MCF 10A (cell line): ENCODE results near the gene OVOL3. TPM values are rescaled to one million over a fixed set of nuclear protein-coding genes. Genes with fewer than 3 reads are reported as not detected.

Experiments used
- BruUV-seq: library from RNA; stranded (reverse); fragments of 400-500 nt; replicated peaks from 2 replicates; lab custom pipeline; 2021; lab: Mats Ljungman, UMichigan
- CTCF ChIA-PET: fragments of 300-600 bp; sonication (Branson Sonifier 250); formaldehyde crosslinking; extraction: SDS; loops from one replicate; lab custom pipeline; 2021; ENCODE audit warnings: antibody characterized with exemption, inconsistent platforms; lab: Yijun Ruan, JAX
- POLR2A ChIA-PET: fragments of 300-600, 350-650 bp; sonication (Branson Sonifier 250); formaldehyde crosslinking; extraction: SDS; loops from one replicate; lab custom pipeline; 2020; ENCODE audit warnings: antibody characterized with exemption, inconsistent platforms; lab: Yijun Ruan, JAX
- DNase-seq: peaks from one replicate; pipeline ENCODE4 v3.0.0-alpha.2; 2018; ENCODE audit not compliant: unreplicated experiment
- H3K27ac Mint-ChIP-seq: one replicate; pipeline ENCODE4 v1.8.0; 2022; ENCODE audit warnings: mild to moderate bottlenecking, low read depth, mixed read lengths; ENCODE audit not compliant: unreplicated experiment
- H3K27me3 Mint-ChIP-seq: one replicate; pipeline ENCODE4 v1.8.0; 2022; ENCODE audit warnings: mixed read lengths; ENCODE audit not compliant: insufficient read depth, unreplicated experiment
- H3K36me3 Mint-ChIP-seq: one replicate; pipeline ENCODE4 v1.8.0; 2022; ENCODE audit warnings: mild to moderate bottlenecking, moderate library complexity, mixed read lengths; ENCODE audit not compliant: insufficient read depth, unreplicated experiment
- H3K4me1 Mint-ChIP-seq: one replicate; pipeline ENCODE4 v1.8.0; 2022; ENCODE audit warnings: mixed read lengths; ENCODE audit not compliant: insufficient read depth, unreplicated experiment
- H3K4me3 Mint-ChIP-seq: one replicate; pipeline ENCODE4 v1.8.0; 2022; ENCODE audit warnings: mild to moderate bottlenecking, moderate library complexity, mixed read lengths; ENCODE audit not compliant: unreplicated experiment
- H3K9me3 Mint-ChIP-seq: one replicate; pipeline ENCODE4 v1.8.0; 2022; ENCODE audit warnings: mixed read lengths; ENCODE audit not compliant: unreplicated experiment
- intact Hi-C: fragments of 100-400 bp; cut with micrococcal nuclease; formaldehyde crosslinking; loops from 2 replicates; pipeline ENCODE4 v1.14.1; 2022
- total RNA-seq: library from RNA; stranded (reverse); gene quantifications from 2 replicates; pipeline ENCODE4 v1.2.3, GENCODE V29; 2022
- TF ChIP-seq, protein P1 (sequence below): fragments of 200-600 bp; IDR thresholded peaks from one replicate; pipeline ENCODE4 v1.8.0; 2022; ENCODE audit warnings: antibody characterized with exemption, mild to moderate bottlenecking; ENCODE audit not compliant: unreplicated experiment

The OVOL3 gene
- total RNA-seq, 1 experiment from 2014 or later = not detected

DNA sequence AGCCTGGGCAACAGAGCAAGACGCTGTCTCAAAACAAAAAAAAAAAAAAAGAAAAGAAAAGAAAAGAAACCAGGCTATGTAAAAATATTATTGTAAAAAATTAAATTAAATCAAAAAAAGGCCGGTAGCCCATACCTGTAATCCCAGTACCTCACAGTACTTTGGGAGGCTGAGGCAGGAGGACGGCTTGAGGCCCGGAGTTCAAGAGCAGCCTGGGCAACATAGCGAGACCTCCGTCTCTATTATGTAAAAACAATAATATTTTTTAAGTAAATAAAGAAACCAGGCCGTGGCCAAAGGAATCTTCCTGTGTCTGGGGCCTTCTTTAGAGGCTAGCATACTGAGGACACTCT, 28.2 kb downstream of the OVOL3 start:
- no peak overlapping the region for H3K27ac Mint-ChIP-seq
- H3K27me3 Mint-ChIP-seq = no peaks in the 10 kb centered on the region
- intact Hi-C loops = loop anchor here (1.0 kb wide), 1 partner anchor 12 kb away; no protein-coding TSS in a partner anchor
- H3K36me3 Mint-ChIP-seq = peaks cover 30% of the 10 kb centered on the region
- no peak for DNase-seq
- no peaks in the 10 kb centered on the region for H3K9me3 Mint-ChIP-seq
- peak overlapping the region; percentile 97 for H3K4me3 Mint-ChIP-seq
- POLR2A ChIA-PET = interaction anchor here (1.0 to 2.3 kb wide), 10 partner anchors 8 to 85 kb away, joined by 3 to 40 read pairs (median 9); partner anchors contain the start of genes POLR2I, TBCB, THAP8 and ZNF146
- TF ChIP-seq, protein P1, sequence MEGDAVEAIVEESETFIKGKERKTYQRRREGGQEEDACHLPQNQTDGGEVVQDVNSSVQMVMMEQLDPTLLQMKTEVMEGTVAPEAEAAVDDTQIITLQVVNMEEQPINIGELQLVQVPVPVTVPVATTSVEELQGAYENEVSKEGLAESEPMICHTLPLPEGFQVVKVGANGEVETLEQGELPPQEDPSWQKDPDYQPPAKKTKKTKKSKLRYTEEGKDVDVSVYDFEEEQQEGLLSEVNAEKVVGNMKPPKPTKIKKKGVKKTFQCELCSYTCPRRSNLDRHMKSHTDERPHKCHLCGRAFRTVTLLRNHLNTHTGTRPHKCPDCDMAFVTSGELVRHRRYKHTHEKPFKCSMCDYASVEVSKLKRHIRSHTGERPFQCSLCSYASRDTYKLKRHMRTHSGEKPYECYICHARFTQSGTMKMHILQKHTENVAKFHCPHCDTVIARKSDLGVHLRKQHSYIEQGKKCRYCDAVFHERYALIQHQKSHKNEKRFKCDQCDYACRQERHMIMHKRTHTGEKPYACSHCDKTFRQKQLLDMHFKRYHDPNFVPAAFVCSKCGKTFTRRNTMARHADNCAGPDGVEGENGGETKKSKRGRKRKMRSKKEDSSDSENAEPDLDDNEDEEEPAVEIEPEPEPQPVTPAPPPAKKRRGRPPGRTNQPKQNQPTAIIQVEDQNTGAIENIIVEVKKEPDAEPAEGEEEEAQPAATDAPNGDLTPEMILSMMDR = no peak
- peaks cover 38% of the 10 kb centered on the region for H3K4me1 Mint-ChIP-seq
- no TSS peak for BruUV-seq
- CTCF ChIA-PET = no interaction called here

DNA sequence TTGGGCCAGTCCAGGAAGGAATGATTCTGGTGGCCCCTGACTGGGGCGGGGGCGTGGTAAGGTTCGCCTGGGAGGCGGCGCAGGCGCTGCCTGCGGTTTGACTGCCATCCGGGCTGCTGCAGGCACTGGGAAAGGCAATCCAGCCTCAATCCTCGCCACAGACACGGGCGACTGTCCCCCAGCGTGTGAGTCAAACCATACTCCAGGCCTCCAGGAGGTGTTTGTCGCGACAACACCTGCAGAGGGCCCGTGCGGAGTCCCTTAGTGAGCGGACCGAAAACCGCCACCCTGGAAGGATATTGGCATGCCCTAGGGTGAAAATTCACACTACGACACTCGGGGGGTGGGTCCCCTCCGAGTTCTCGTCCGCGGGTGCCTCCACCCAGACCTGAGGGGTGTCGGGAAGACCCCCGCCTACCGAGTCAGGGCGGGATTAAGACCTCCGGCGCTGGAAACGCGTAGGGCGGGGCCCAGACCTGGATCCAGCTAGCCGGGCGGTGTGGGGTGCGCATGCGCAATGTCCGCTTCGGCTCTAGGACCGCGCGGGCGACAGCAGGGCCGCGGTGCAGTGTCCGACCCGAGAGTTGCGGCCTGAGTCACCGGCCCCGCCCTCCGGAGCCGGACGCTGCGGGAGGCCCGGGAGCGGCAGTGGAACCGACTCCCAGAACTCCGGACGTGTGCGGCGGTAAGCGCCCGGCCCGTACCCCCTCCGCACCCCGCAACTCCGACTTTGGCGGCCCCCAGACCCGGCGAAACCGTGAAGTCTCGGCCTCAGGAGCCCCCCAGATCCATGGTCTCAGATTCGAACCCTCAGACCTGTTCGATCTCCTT, 28.7 kb downstream of the OVOL3 start, which contains the start of gene CAPNS1:
Gene CAPNS1 (plus strand): TSS at position 594 of the 831 bp plus-strand sequence. CDS start 946 bp downstream, outside the sequence.
- Mint-ChIP-seq H3K36me3 (peaks cover 30% of the 10 kb centered on the region), H3K27me3 (no peaks in the 10 kb centered on the region), H3K27ac (peak within 1 kb of the TSS; percentile 97), H3K4me1 (peaks cover 38% of the 10 kb centered on the region), H3K4me3 (peak within 1 kb of the TSS; percentile 97), H3K9me3 (no peaks in the 10 kb centered on the region)
- ChIA-PET CTCF (interaction anchor here (0.7 kb wide), 2 partner anchors 34 to 1378 kb away, joined by 3 read pairs; no protein-coding TSS in a partner anchor), POLR2A (interaction anchor here (0.7 to 2.3 kb wide), 12 partner anchors 9 to 93 kb away, joined by 3 to 40 read pairs (median 8); partner anchors contain the start of genes POLR2I, TBCB, THAP8 and ZNF146)
- DNase-seq = peak; percentile 97
- TF ChIP-seq, protein P1 = no peak
- no TSS peak for BruUV-seq
- intact Hi-C loops = loop anchor here (1.0 kb wide), 1 partner anchor 12 kb away; no protein-coding TSS in a partner anchor

DNA sequence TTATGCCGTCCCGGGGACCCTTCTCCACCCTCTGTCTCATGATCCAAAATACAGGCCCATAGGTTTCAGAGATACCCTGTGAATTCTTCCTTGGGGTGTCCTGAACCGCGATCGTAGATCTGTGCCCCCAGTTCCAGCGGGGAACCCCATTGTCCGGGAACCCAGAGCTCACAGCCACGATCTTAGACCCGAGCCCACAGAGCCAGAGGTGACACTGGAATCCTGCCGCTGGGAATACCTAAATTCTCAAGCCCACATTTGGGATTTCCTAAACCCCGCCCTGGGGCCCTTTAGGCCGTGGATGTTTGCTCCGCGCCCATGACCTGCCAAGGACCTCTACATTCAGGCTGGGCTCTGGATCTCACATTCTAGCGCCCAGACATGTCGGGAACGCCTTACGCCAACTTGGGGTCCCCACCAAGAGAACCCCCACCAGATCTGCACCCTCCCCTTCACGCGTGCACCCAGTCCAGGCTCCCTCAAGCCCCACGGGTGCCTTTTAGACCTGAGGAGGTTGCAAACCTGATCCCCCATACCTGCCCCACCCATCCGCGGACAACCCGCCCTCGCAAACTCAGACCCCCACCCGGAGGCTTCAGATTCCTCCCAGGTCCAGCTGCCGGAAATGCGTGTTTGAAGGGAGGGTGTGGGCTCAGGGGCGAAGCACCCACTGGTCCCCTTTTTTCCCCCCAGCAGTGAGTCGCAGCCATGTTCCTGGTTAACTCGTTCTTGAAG, 29.5 kb downstream of the OVOL3 start:
- TF ChIP-seq, protein P1 = no peak
- BruUV-seq = TSS peak; percentile 83
- Mint-ChIP-seq H3K27me3 (no peaks in the 10 kb centered on the region), H3K36me3 (peaks cover 38% of the 10 kb centered on the region), H3K27ac (peak overlapping the region; percentile 97), H3K4me3 (peak overlapping the region; percentile 97), H3K9me3 (no peaks in the 10 kb centered on the region), H3K4me1 (peaks cover 38% of the 10 kb centered on the region)
- intact Hi-C loops = no loop called here
- ChIA-PET POLR2A (interaction anchor here (0.6 to 2.3 kb wide), 14 partner anchors 9 to 394 kb away, joined by 3 to 40 read pairs (median 6); partner anchors contain the start of genes ALKBH6, POLR2I, TBCB and THAP8), CTCF (interaction anchor here (0.7 kb wide), 2 partner anchors 33 to 1377 kb away, joined by 3 read pairs; no protein-coding TSS in a partner anchor)
- peak; percentile 78 for DNase-seq
